BJ (cell line): ENCODE results near the gene HPGDS. TPM values are rescaled to one million over a fixed set of nuclear protein-coding genes. Genes with fewer than 3 reads are reported as not detected.

Source experiments
- CTCF ChIA-PET: fragments of 350-600 bp; formaldehyde crosslinking; extraction: SDS; loops from one replicate; lab custom pipeline; 2021; ENCODE audit warnings: antibody characterized with exemption, inconsistent platforms; lab: Yijun Ruan, JAX
- POLR2A ChIA-PET: fragments of 300-600 bp; sonication (Branson Sonifier 250); formaldehyde crosslinking; extraction: SDS; loops from one replicate; lab custom pipeline; 2021; ENCODE audit warnings: antibody characterized with exemption; lab: Charles Lee
- DNase-seq: peaks from one replicate; pipeline ENCODE4 v3.0.0-alpha.2; 2011; ENCODE audit warnings: low read depth
- H3K27me3 ChIP-seq: 2 replicates; pipeline ENCODE4 v1.6.0; 2011; ENCODE audit warnings: low read length; ENCODE audit not compliant: control insufficient read depth, insufficient read depth
- H3K36me3 ChIP-seq: 2 replicates; pipeline ENCODE4 v1.5.1; 2011; ENCODE audit warnings: low read length; ENCODE audit not compliant: control insufficient read depth, insufficient read depth
- H3K4me3 ChIP-seq: 2 replicates; pipeline ENCODE4 v1.5.1; 2011; ENCODE audit warnings: low read depth, mild to moderate bottlenecking, control low read depth, low read length
- polyA plus RNA-seq: library from polyadenylated mRNA; depleted of rRNA; stranded (reverse); fragments of >200 nt; gene quantifications from 2 replicates; pipeline ENCODE4 v1.2.3, GENCODE V29; 2011
- TF ChIP-seq, protein P1 (sequence below): IDR thresholded peaks from 2 replicates; pipeline ENCODE4 v1.5.1; 2011; ENCODE audit warnings: low read depth, mild to moderate bottlenecking, control low read depth, inconsistent platforms, low read length, moderate library complexity; ENCODE audit not compliant: insufficient read depth

Gene HPGDS
- polyA plus RNA-seq, 1 experiment = not detected

DNA sequence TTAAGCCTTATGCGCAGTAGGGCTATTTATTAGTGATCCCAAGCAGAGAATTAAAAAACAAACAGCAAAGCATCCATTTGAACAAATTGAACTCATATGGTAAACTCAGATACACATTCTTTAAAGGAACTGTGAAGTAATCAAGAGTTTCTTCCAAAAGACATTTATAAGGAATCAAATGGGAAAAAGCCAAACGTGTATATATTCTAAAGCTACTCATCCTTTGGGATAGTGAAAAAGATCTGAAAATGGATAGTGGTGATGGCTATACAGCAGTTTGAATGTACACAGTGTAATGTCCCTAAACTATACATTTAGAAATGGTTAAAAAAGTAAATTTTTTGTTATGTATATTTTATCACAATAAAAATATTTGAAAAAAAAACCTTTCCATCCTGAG, 16.6 kb upstream of the HPGDS start:
- POLR2A ChIA-PET = no interaction called here
- CTCF ChIA-PET = interaction anchor here (0.6 to 1.6 kb wide), 3 partner anchors 9 to 17 kb away, joined by 3 read pairs; partner anchors contain the start of gene HPGDS
- H3K36me3 ChIP-seq = no peaks in the 10 kb centered on the region
- DNase-seq = no peak
- TF ChIP-seq, protein P1, sequence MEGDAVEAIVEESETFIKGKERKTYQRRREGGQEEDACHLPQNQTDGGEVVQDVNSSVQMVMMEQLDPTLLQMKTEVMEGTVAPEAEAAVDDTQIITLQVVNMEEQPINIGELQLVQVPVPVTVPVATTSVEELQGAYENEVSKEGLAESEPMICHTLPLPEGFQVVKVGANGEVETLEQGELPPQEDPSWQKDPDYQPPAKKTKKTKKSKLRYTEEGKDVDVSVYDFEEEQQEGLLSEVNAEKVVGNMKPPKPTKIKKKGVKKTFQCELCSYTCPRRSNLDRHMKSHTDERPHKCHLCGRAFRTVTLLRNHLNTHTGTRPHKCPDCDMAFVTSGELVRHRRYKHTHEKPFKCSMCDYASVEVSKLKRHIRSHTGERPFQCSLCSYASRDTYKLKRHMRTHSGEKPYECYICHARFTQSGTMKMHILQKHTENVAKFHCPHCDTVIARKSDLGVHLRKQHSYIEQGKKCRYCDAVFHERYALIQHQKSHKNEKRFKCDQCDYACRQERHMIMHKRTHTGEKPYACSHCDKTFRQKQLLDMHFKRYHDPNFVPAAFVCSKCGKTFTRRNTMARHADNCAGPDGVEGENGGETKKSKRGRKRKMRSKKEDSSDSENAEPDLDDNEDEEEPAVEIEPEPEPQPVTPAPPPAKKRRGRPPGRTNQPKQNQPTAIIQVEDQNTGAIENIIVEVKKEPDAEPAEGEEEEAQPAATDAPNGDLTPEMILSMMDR = no peak
- no peaks in the 10 kb centered on the region for H3K27me3 ChIP-seq
- H3K4me3 ChIP-seq = no peak overlapping the region

DNA sequence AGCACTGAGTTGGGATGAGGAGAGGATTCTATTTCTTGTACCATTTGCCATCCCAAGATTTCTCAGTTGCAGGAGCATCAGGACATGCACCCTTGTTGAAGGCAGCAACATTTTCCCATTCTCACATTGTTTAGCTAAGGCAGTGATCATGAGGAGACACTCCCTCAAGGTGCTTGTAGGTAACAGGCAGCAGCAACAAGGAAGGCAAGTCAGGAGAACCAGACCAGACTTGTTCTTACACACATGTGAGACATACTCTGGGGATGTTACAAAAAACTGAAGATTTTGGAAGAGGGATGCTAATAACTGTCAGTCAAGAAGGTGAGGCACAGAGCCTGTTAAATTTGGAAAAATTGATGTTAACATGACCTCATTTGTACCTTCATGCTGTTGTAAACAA, 15.5 kb upstream of the HPGDS start:
- Histone ChIP-seq H3K4me3 (no peak overlapping the region), H3K36me3 (no peaks in the 10 kb centered on the region), H3K27me3 (no peaks in the 10 kb centered on the region)
- ChIA-PET POLR2A (no interaction called here), CTCF (interaction anchor here (1.6 kb wide), 1 partner anchor 16 kb away, joined by 3 read pairs; the partner anchor contains the start of gene HPGDS)
- DNase-seq = no peak
- TF ChIP-seq, protein P1 = no peak

DNA sequence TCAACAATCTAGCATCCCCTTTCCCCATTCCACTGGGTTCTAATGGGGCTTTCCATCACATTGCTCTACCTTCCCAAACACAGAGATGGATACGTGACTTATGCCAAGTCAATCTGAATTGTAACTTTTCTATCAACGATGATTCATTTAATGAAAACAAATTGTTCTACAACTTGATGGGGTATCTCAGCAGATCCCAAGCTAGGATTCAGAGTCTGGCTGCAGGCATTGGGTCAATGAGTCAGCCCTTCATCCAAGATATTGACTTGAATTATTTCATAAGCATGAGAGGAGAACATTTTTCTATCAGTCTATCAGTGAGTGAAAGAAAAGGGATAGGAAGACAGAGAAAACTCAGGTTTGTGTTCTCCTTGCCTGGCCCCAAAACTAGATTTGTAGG, 15.0 kb upstream of the HPGDS start:
- ChIA-PET POLR2A (no interaction called here), CTCF (no interaction called here)
- H3K27me3 ChIP-seq = no peaks in the 10 kb centered on the region; the same call in 1 of the 2 replicates
- no peaks in the 10 kb centered on the region for H3K36me3 ChIP-seq
- DNase-seq = no peak
- no peak overlapping the region for H3K4me3 ChIP-seq
- TF ChIP-seq, protein P1 = no peak

DNA sequence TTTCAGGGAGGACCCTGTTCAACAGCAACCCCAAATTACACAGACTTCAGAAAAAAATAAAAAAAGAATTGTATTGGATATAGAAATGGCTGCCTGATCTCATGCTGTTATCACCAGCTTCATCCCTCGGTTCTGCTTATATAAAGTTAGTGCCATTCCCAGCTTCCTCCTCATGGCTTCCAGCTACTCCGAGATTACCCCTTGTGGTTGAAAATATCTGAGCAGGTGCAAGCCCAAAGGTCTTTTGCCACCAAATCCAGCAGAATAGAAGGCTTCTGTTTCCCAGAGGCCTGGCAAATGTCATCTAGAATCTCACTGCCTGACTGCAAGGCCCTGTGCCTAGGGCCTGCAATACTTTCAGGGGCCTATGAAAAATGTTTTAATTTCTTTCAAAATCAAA, 13.8 kb upstream of the HPGDS start:
- TF ChIP-seq, protein P1 = no peak
- no peak for DNase-seq
- CTCF ChIA-PET = no interaction called here
- no peaks in the 10 kb centered on the region for H3K36me3 ChIP-seq
- H3K4me3 ChIP-seq = no peak overlapping the region
- peaks cover 2% of the 10 kb centered on the region for H3K27me3 ChIP-seq
- POLR2A ChIA-PET = no interaction called here

DNA sequence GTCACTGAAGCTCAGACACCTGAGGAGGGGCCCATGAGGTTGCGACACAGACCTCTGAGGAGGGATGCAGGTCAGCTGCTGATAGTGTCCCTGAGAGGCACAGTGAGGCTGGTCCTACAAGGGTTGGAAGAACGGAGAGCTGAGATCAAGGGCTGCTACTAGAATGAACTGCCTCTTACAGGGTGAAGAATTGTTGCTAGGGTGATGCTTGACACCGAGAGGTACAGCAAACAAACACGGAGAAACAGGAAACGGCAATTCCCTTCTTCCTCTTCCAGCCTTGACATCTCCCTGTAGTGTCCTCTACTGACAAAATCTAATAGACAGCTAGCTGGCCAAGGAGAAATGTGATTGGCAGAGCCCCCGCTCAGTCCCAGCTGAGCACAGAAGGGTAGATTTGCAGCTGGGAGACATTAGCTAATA, 11.8 kb upstream of the HPGDS start:
- ChIA-PET CTCF (no interaction called here), POLR2A (no interaction called here)
- no peak for DNase-seq
- no peaks in the 10 kb centered on the region for H3K36me3 ChIP-seq
- TF ChIP-seq, protein P1 = no peak
- peaks cover 2% of the 10 kb centered on the region for H3K27me3 ChIP-seq
- no peak overlapping the region for H3K4me3 ChIP-seq
